Neural cell (in vitro differentiated cells): Measurements from ENCODE around the gene HSFX3.

ENCODE experiments used
- EZH2 ChIP-seq: fragments of 200-600, 300-800 bp; shearing (Covaris generic), sonication (generic); IDR thresholded peaks from 2 replicates; pipeline ENCODE4 v1.6.1; 2014; ENCODE audit warnings: antibody characterized with exemption, low read length, borderline replicate concordance, mild to moderate bottlenecking; ENCODE audit not compliant: insufficient read depth, poor library complexity, severe bottlenecking
- RAD21 ChIP-seq: fragments of 450-650 bp; conservative IDR thresholded peaks from 2 replicates; pipeline ENCODE4 v1.6.1; 2014; ENCODE audit warnings: antibody characterized with exemption, mild to moderate bottlenecking, moderate library complexity
- SMC3 ChIP-seq: fragments of 450-650 bp; conservative IDR thresholded peaks from 2 replicates; pipeline ENCODE4 v1.6.1; 2014; ENCODE audit warnings: antibody characterized with exemption, mild to moderate bottlenecking, moderate library complexity; ENCODE audit not compliant: poor library complexity
- TF ChIP-seq, protein P1 (sequence below): fragments of 450-650 bp; IDR thresholded peaks from 2 replicates; pipeline ENCODE4 v1.5.1; 2014; ENCODE audit warnings: antibody characterized with exemption, mild to moderate bottlenecking, moderate library complexity; ENCODE audit not compliant: poor library complexity, severe bottlenecking
- TF ChIP-seq, protein P2 (sequence below): IDR thresholded peaks from 2 replicates; pipeline ENCODE4 v1.6.1; 2012; ENCODE audit warnings: borderline replicate concordance

DNA sequence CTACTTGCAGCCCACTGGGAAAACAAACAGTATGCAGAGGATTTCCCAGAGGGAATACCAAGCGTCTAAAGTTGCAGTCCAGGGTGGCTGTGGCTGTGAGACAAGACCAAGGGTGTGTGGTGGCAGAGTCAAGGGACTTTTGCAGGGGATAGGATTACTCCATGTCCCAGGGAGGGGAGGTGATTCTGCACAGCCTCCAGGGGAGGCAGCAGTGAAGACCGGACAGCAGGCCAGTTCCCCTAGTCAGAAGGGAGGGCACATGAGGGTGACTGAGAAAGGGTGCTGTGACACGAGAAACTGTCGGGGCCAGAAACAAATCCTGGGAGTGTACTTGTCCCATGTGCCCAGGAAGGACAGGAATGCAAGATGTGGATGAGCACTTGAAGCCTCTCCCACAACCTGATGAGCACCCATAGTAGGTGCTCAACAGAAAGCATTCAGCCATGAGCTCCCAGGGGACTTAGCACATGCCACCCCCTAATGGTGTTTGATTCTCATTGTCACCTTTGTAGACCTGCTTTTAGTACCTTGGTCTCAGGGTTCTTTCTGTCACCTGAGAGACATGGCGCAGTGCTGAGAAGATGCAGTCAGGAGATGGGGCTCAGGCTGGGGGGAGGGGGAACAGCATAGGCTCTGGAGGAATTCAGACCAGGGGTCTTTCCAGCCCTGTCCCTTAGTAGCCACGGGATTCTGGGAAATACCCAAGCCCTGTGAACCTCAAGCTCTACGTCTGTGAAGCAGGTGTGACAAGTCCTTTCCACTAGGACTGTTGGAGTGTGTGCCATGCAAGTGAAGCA, 18.1 kb upstream of the HSFX3 start:
- TF ChIP-seq, protein P1, sequence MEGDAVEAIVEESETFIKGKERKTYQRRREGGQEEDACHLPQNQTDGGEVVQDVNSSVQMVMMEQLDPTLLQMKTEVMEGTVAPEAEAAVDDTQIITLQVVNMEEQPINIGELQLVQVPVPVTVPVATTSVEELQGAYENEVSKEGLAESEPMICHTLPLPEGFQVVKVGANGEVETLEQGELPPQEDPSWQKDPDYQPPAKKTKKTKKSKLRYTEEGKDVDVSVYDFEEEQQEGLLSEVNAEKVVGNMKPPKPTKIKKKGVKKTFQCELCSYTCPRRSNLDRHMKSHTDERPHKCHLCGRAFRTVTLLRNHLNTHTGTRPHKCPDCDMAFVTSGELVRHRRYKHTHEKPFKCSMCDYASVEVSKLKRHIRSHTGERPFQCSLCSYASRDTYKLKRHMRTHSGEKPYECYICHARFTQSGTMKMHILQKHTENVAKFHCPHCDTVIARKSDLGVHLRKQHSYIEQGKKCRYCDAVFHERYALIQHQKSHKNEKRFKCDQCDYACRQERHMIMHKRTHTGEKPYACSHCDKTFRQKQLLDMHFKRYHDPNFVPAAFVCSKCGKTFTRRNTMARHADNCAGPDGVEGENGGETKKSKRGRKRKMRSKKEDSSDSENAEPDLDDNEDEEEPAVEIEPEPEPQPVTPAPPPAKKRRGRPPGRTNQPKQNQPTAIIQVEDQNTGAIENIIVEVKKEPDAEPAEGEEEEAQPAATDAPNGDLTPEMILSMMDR: no peak
- no peak for TF ChIP-seq EZH2
- TF ChIP-seq SMC3: no peak
- TF ChIP-seq RAD21: no peak
- TF ChIP-seq, protein P2, sequence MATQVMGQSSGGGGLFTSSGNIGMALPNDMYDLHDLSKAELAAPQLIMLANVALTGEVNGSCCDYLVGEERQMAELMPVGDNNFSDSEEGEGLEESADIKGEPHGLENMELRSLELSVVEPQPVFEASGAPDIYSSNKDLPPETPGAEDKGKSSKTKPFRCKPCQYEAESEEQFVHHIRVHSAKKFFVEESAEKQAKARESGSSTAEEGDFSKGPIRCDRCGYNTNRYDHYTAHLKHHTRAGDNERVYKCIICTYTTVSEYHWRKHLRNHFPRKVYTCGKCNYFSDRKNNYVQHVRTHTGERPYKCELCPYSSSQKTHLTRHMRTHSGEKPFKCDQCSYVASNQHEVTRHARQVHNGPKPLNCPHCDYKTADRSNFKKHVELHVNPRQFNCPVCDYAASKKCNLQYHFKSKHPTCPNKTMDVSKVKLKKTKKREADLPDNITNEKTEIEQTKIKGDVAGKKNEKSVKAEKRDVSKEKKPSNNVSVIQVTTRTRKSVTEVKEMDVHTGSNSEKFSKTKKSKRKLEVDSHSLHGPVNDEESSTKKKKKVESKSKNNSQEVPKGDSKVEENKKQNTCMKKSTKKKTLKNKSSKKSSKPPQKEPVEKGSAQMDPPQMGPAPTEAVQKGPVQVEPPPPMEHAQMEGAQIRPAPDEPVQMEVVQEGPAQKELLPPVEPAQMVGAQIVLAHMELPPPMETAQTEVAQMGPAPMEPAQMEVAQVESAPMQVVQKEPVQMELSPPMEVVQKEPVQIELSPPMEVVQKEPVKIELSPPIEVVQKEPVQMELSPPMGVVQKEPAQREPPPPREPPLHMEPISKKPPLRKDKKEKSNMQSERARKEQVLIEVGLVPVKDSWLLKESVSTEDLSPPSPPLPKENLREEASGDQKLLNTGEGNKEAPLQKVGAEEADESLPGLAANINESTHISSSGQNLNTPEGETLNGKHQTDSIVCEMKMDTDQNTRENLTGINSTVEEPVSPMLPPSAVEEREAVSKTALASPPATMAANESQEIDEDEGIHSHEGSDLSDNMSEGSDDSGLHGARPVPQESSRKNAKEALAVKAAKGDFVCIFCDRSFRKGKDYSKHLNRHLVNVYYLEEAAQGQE: no peak
